ENCODE measurements around the gene ERI2. TPM values are rescaled to one million over a fixed set of nuclear protein-coding genes. Genes with fewer than 3 reads are reported as not detected.

Gene ERI2
- total and polyA plus RNA-seq, 2 of the 13 experiments (the other 11 are each of a cell fraction or from before 2014, with no cell fraction given), result 17.4 to 41.3 TPM

GRCh38 chr16:20830372-20830771, 24.1 kb upstream of the ERI2 start (continued):
- TF ChIP-seq, protein P1, sequence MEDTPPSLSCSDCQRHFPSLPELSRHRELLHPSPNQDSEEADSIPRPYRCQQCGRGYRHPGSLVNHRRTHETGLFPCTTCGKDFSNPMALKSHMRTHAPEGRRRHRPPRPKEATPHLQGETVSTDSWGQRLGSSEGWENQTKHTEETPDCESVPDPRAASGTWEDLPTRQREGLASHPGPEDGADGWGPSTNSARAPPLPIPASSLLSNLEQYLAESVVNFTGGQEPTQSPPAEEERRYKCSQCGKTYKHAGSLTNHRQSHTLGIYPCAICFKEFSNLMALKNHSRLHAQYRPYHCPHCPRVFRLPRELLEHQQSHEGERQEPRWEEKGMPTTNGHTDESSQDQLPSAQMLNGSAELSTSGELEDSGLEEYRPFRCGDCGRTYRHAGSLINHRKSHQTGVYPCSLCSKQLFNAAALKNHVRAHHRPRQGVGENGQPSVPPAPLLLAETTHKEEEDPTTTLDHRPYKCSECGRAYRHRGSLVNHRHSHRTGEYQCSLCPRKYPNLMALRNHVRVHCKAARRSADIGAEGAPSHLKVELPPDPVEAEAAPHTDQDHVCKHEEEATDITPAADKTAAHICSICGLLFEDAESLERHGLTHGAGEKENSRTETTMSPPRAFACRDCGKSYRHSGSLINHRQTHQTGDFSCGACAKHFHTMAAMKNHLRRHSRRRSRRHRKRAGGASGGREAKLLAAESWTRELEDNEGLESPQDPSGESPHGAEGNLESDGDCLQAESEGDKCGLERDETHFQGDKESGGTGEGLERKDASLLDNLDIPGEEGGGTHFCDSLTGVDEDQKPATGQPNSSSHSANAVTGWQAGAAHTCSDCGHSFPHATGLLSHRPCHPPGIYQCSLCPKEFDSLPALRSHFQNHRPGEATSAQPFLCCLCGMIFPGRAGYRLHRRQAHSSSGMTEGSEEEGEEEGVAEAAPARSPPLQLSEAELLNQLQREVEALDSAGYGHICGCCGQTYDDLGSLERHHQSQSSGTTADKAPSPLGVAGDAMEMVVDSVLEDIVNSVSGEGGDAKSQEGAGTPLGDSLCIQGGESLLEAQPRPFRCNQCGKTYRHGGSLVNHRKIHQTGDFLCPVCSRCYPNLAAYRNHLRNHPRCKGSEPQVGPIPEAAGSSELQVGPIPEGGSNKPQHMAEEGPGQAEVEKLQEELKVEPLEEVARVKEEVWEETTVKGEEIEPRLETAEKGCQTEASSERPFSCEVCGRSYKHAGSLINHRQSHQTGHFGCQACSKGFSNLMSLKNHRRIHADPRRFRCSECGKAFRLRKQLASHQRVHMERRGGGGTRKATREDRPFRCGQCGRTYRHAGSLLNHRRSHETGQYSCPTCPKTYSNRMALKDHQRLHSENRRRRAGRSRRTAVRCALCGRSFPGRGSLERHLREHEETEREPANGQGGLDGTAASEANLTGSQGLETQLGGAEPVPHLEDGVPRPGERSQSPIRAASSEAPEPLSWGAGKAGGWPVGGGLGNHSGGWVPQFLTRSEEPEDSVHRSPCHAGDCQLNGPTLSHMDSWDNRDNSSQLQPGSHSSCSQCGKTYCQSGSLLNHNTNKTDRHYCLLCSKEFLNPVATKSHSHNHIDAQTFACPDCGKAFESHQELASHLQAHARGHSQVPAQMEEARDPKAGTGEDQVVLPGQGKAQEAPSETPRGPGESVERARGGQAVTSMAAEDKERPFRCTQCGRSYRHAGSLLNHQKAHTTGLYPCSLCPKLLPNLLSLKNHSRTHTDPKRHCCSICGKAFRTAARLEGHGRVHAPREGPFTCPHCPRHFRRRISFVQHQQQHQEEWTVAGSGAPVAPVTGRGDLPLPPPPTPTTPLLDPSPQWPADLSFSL (CRISPR knock-in tag; IDR thresholded peaks at IDR 0.05), result no peak
- TF ChIP-seq SOX5 (CRISPR knock-in tag; IDR thresholded peaks at IDR 0.05; ENCODE audit: borderline replicate concordance) (no peak), PTBP1 (IDR thresholded peaks at IDR 0.05; ENCODE audit: low read depth, low read length, poor library complexity, severe bottlenecking) (no peak), SP1 (IDR thresholded peaks at IDR 0.05) (no peak), SP1 (CRISPR knock-in tag; IDR thresholded peaks at IDR 0.05) (no peak), ZNF773 (CRISPR knock-in tag; IDR thresholded peaks at IDR 0.05; ENCODE audit: borderline replicate concordance) (no peak), ZNF746 (CRISPR knock-in tag; IDR thresholded peaks at IDR 0.05) (no peak), CC2D1A (CRISPR knock-in tag; IDR thresholded peaks at IDR 0.05) (no peak), SNAI1 (CRISPR knock-in tag; IDR thresholded peaks at IDR 0.05; ENCODE audit: borderline replicate concordance) (no peak), MEIS2 (CRISPR knock-in tag; IDR thresholded peaks at IDR 0.05) (no peak), POGK (CRISPR knock-in tag; conservative IDR thresholded peaks at IDR 0.05) (no peak), XBP1 (CRISPR knock-in tag; IDR thresholded peaks at IDR 0.05) (no peak), FIP1L1 (IDR thresholded peaks at IDR 0.05; ENCODE audit: borderline replicate concordance, insufficient read depth, low read depth, low read length) (no peak)
- TF ChIP-seq, protein P2, sequence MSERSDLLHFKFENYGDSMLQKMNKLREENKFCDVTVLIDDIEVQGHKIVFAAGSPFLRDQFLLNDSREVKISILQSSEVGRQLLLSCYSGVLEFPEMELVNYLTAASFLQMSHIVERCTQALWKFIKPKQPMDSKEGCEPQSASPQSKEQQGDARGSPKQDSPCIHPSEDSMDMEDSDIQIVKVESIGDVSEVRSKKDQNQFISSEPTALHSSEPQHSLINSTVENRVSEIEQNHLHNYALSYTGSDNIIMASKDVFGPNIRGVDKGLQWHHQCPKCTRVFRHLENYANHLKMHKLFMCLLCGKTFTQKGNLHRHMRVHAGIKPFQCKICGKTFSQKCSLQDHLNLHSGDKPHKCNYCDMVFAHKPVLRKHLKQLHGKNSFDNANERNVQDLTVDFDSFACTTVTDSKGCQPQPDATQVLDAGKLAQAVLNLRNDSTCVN (CRISPR knock-in tag; IDR thresholded peaks at IDR 0.05; ENCODE audit: borderline replicate concordance), result no peak

Measured in HepG2 (cell line).